Cardiac muscle cell (in vitro differentiated cells and primary cell): ENCODE data around the gene NDUFB4. TPM values are rescaled to one million over a fixed set of nuclear protein-coding genes. Genes with fewer than 3 reads are reported as not detected.

Experiments
- DNase-seq, 2 donors: peaks; one replicate each; pipeline versions ENCODE4 v3.0.0 to v3.0.0-alpha.2; 2010 to 2017; ENCODE audit warnings: low read depth in 1 of 2, low spot score in 1 of 2
- H3K27ac ChIP-seq: fragments of 200-600 bp; sonication (generic); 2 replicates; pipeline ENCODE4 v1.5.1; 2016
- H3K27me3 ChIP-seq: fragments of 200-600 bp; sonication (generic); 2 replicates; pipeline ENCODE4 v1.6.0; 2016; ENCODE audit warnings: control low read depth
- H3K36me3 ChIP-seq: fragments of 200-600 bp; sonication (generic); 2 replicates; pipeline ENCODE4 v1.5.1; 2016; ENCODE audit warnings: control low read depth
- H3K4me1 ChIP-seq: fragments of 200-600 bp; sonication (generic); 2 replicates; pipeline ENCODE4 v1.8.1; 2017; ENCODE audit warnings: low read depth, mild to moderate bottlenecking, mixed run types
- H3K4me3 ChIP-seq: fragments of 200-600 bp; sonication (generic); 2 replicates; pipeline ENCODE4 v1.5.1; 2016; ENCODE audit warnings: mild to moderate bottlenecking
- H3K9me3 ChIP-seq: fragments of 200-600 bp; sonication (generic); 2 replicates; pipeline ENCODE4 v1.5.1; 2017; ENCODE audit warnings: low read depth, mild to moderate bottlenecking, control low read depth
- CTCF ChIP-seq: IDR thresholded peaks from 2 replicates; pipeline ENCODE4 v1.5.1; 2012; ENCODE audit warnings: low read depth, mild to moderate bottlenecking, low read length
- polyA plus RNA-seq: library from polyadenylated mRNA; unstranded; fragments of >200 nt; fragmentation: Nextera tagmentation; extraction: Ambion mirVana; gene quantifications from 2 replicates; pipeline ENCODE4 v1.2.1, GENCODE V29; 2016
- total RNA-seq: library from RNA; depleted of rRNA; stranded (reverse); fragments of >200 nt; gene quantifications from 2 replicates; pipeline ENCODE4 v1.2.3, GENCODE V29; 2016

Gene NDUFB4
- total and polyA plus RNA-seq, 2 experiments from 2014 or later, result 67.0 to 396 TPM

GRCh38 chr3:120645083-120645845 lies 49.1 kb downstream of the NDUFB4 start:
- Histone ChIP-seq H3K4me1 (peaks cover 3% of the 10 kb centered on the region), H3K36me3 (no peaks in the 10 kb centered on the region), H3K9me3 (no peaks in the 10 kb centered on the region), H3K27me3 (no peaks in the 10 kb centered on the region), H3K27ac (no peak overlapping the region), H3K4me3 (no peak overlapping the region)
- DNase-seq, result peak in 1 of 2 donors; percentile 78
- no peak for TF ChIP-seq CTCF

- DNase-seq, result peak in 1 of 2 donors; percentile 62
- no peak for TF ChIP-seq CTCF
- Histone ChIP-seq H3K36me3 (no peaks in the 10 kb centered on the region), H3K4me3 (no peak overlapping the region), H3K9me3 (no peaks in the 10 kb centered on the region), H3K27me3 (no peaks in the 10 kb centered on the region), H3K4me1 (peaks cover 5% of the 10 kb centered on the region), H3K27ac (no peak overlapping the region)
These were observed 50.8 kb downstream of the NDUFB4 start for GRCh38 chr3:120646771-120647432.

GRCh38 chr3:120648290-120648689 lies 52.2 kb downstream of the NDUFB4 start:
- no peak overlapping the region for H3K4me3 ChIP-seq
- no peak for DNase-seq
- no peaks in the 10 kb centered on the region for H3K9me3 ChIP-seq
- TF ChIP-seq CTCF, result no peak
- peaks cover 17% of the 10 kb centered on the region for H3K4me1 ChIP-seq
- H3K27me3 ChIP-seq, result no peaks in the 10 kb centered on the region
- no peak overlapping the region for H3K27ac ChIP-seq
- no peaks in the 10 kb centered on the region for H3K36me3 ChIP-seq

GRCh38 chr3:120649830-120650233 lies 53.7 kb downstream of the NDUFB4 start:
- DNase-seq, result no peak
- Histone ChIP-seq H3K4me1 (peaks cover 20% of the 10 kb centered on the region), H3K27ac (no peak overlapping the region), H3K4me3 (no peak overlapping the region), H3K36me3 (no peaks in the 10 kb centered on the region), H3K9me3 (no peaks in the 10 kb centered on the region), H3K27me3 (no peaks in the 10 kb centered on the region)
- no peak for TF ChIP-seq CTCF

- Histone ChIP-seq H3K27ac (no peak overlapping the region), H3K4me1 (peaks cover 20% of the 10 kb centered on the region), H3K27me3 (no peaks in the 10 kb centered on the region), H3K36me3 (no peaks in the 10 kb centered on the region), H3K9me3 (no peaks in the 10 kb centered on the region), H3K4me3 (no peak overlapping the region)
- no peak for TF ChIP-seq CTCF
- DNase-seq, result no peak
These were observed 54.2 kb downstream of the NDUFB4 start for GRCh38 chr3:120650311-120650710.

Other genes with a start within 250 kb of the NDUFB4 start
- 10.9 and 14.1 TPM in 2 replicates for gene LRRC58, start 247.0 kb upstream of the NDUFB4 start, total RNA-seq
- gene LRRC58, start 247.0 kb upstream of the NDUFB4 start, polyA plus RNA-seq, result 7.0 and 7.8 TPM in 2 replicates
- 241 and 353 TPM in 2 replicates for gene FSTL1, start 145.3 kb upstream of the NDUFB4 start, total RNA-seq
- 142 and 253 TPM in 2 replicates for gene FSTL1, start 145.3 kb upstream of the NDUFB4 start, polyA plus RNA-seq
- gene HGD, start 85.9 kb downstream of the NDUFB4 start, total RNA-seq, result 0.39 TPM in 1 of 2 replicates, not detected in the other
- not detected in 2 replicates for gene HGD, start 85.9 kb downstream of the NDUFB4 start, polyA plus RNA-seq
- 12.5 and 16.6 TPM in 2 replicates for gene RABL3, start 146.2 kb downstream of the NDUFB4 start, total RNA-seq
- gene RABL3, start 146.2 kb downstream of the NDUFB4 start, polyA plus RNA-seq, result 15.0 and 22.3 TPM in 2 replicates
- 22.1 and 23.6 TPM in 2 replicates for gene GTF2E1, start 146.4 kb downstream of the NDUFB4 start, total RNA-seq
- 12.9 and 21.5 TPM in 2 replicates for gene GTF2E1, start 146.4 kb downstream of the NDUFB4 start, polyA plus RNA-seq